GM23338 (cell line): ENCODE data around the gene EPHA6. TPM values are rescaled to one million over a fixed set of nuclear protein-coding genes. Genes with fewer than 3 reads are reported as not detected.

Experiments
- ATAC-seq: fragments of 200-7000 bp; cut with Tn5 transposase; 3 replicates; pipeline ENCODE4 v1.9.1; 2020
- DNase-seq: peaks from one replicate; pipeline ENCODE4 v3.0.0-alpha.2; 2015; ENCODE audit warnings: low spot score
- H2AFZ ChIP-seq: fragments of 200-600 bp; sonication (generic); 2 replicates; pipeline ENCODE4 v1.8.0; 2016; ENCODE audit warnings: antibody characterized with exemption, mild to moderate bottlenecking, moderate library complexity
- H3F3A ChIP-seq: fragments of 200-600 bp; sonication (generic); replicated peaks from 2 replicates; pipeline ENCODE4 v1.8.0; 2017; ENCODE audit warnings: antibody characterized with exemption, mixed run types, low read depth
- H3K27ac ChIP-seq: fragments of 200-600 bp; sonication (generic); 2 replicates; pipeline ENCODE4 v1.6.1; 2016; ENCODE audit warnings: low read depth
- H3K27me3 ChIP-seq: fragments of 200-600 bp; sonication (generic); 2 replicates; pipeline ENCODE4 v1.8.0; 2016; ENCODE audit warnings: mild to moderate bottlenecking, mixed run types, moderate library complexity; ENCODE audit not compliant: insufficient read depth
- H3K36me3 ChIP-seq: fragments of 200-600 bp; sonication (generic); 2 replicates; pipeline ENCODE4 v1.8.0; 2016; ENCODE audit warnings: mild to moderate bottlenecking; ENCODE audit not compliant: insufficient read depth
- H3K4me1 ChIP-seq: fragments of 200-600 bp; sonication (generic); 2 replicates; pipeline ENCODE4 v1.8.0; 2016; ENCODE audit warnings: mild to moderate bottlenecking, moderate library complexity; ENCODE audit not compliant: insufficient read depth
- H3K4me2 ChIP-seq: fragments of 200-600 bp; sonication (generic); 2 replicates; pipeline ENCODE4 v1.7.1; 2017; ENCODE audit warnings: mixed run types
- H3K4me3 ChIP-seq: fragments of 200-600 bp; sonication (generic); 2 replicates; pipeline ENCODE4 v1.6.1; 2016; ENCODE audit warnings: mixed run types
- H3K79me2 ChIP-seq: fragments of 200-600 bp; sonication (generic); replicated peaks from 2 replicates; pipeline ENCODE4 v1.8.0; 2017; ENCODE audit warnings: mild to moderate bottlenecking; ENCODE audit not compliant: insufficient read depth
- H3K9me2 ChIP-seq: fragments of 200-600 bp; sonication (generic); 2 replicates; pipeline ENCODE4 v1.8.0; 2017; ENCODE audit not compliant: insufficient read depth
- H4K20me1 ChIP-seq: fragments of 200-600 bp; sonication (generic); replicated peaks from 2 replicates; pipeline ENCODE4 v1.8.0; 2017; ENCODE audit warnings: mild to moderate bottlenecking; ENCODE audit not compliant: insufficient read depth
- H3K27ac Mint-ChIP-seq: 2 replicates; pipeline ENCODE4 v1.8.0; 2020; ENCODE audit warnings: inconsistent platforms, mild to moderate bottlenecking, moderate library complexity, mixed read lengths
- H3K27me3 Mint-ChIP-seq: 3 replicates; pipeline ENCODE4 v1.8.0; 2022; ENCODE audit warnings: low read depth, mild to moderate bottlenecking, moderate library complexity, mixed read lengths, inconsistent platforms; ENCODE audit not compliant: insufficient read depth, poor library complexity
- H3K36me3 Mint-ChIP-seq: 3 replicates; pipeline ENCODE4 v1.8.0; 2021; ENCODE audit warnings: low read depth, mild to moderate bottlenecking, inconsistent platforms, moderate library complexity, mixed read lengths
- H3K4me1 Mint-ChIP-seq: 3 replicates; pipeline ENCODE4 v1.8.0; 2020; ENCODE audit warnings: mild to moderate bottlenecking, inconsistent platforms, mixed read lengths
- H3K4me3 Mint-ChIP-seq: 3 replicates; pipeline ENCODE4 v1.8.0; 2021; ENCODE audit warnings: moderate library complexity, mild to moderate bottlenecking, inconsistent platforms, mixed read lengths
- H3K9me3 Mint-ChIP-seq: 3 replicates; pipeline ENCODE4 v1.8.0; 2020; ENCODE audit warnings: moderate library complexity, mild to moderate bottlenecking, inconsistent platforms, mixed read lengths
- CREB1 ChIP-seq: fragments of 250-450 bp; sonication (Bioruptor Pico); IDR thresholded peaks from 2 replicates; pipeline ENCODE4 v1.5.0; 2020; ENCODE audit warnings: low read depth, mild to moderate bottlenecking, moderate library complexity
- EZH2 ChIP-seq: fragments of 200-600 bp; sonication (generic); IDR thresholded peaks from one replicate; pipeline ENCODE4 v1.8.0; 2017; ENCODE audit warnings: antibody characterized with exemption, mild to moderate bottlenecking, low read depth; ENCODE audit not compliant: unreplicated experiment
- EZH2phosphoT487 ChIP-seq: fragments of 200-600 bp; sonication (generic); IDR thresholded peaks from one replicate; pipeline ENCODE4 v1.8.1; 2018; ENCODE audit warnings: antibody characterized with exemption; ENCODE audit not compliant: unreplicated experiment
- JUNB ChIP-seq: IDR thresholded peaks from one replicate; pipeline ENCODE4 v1.6.1; 2016; ENCODE audit warnings: antibody characterized with exemption; ENCODE audit not compliant: unreplicated experiment
- NANOG ChIP-seq: IDR thresholded peaks from 2 replicates; pipeline ENCODE4 v1.6.1; 2016; ENCODE audit warnings: antibody characterized with exemption, borderline replicate concordance
- POLR2AphosphoS5 ChIP-seq: IDR thresholded peaks from 2 replicates; pipeline ENCODE4 v1.6.1; 2016; ENCODE audit warnings: antibody characterized with exemption, low read depth
- STAT1 ChIP-seq: IDR thresholded peaks from one replicate; pipeline ENCODE4 v1.6.1; 2016; ENCODE audit warnings: antibody characterized with exemption; ENCODE audit not compliant: unreplicated experiment
- ZNF114 ChIP-seq: fragments of 250-450 bp; sonication (Bioruptor Pico); IDR thresholded peaks from 2 replicates; pipeline ENCODE4 v1.5.0; 2020; ENCODE audit warnings: mild to moderate bottlenecking, moderate library complexity
- ZNF331 ChIP-seq: fragments of 250-450 bp; sonication (Bioruptor Pico); IDR thresholded peaks from 2 replicates; pipeline ENCODE4 v1.5.0; 2020; ENCODE audit warnings: low read depth, mild to moderate bottlenecking, moderate library complexity
- polyA plus RNA-seq: library from polyadenylated mRNA; unstranded; fragments of >200 nt; fragmentation: Nextera tagmentation; extraction: Ambion mirVana; gene quantifications from 2 replicates; pipeline ENCODE4 v1.2.1, GENCODE V29; 2016
- total RNA-seq: library from RNA; depleted of rRNA; stranded (reverse); fragments of >200 nt; shearing (Covaris generic); gene quantifications from 2 replicates; pipeline ENCODE4 v1.2.3, GENCODE V29; 2014
- TF ChIP-seq, protein P1 (sequence below), 2 experiments: fragments of 200-600 bp in 1 of 2; sonication (generic) in 1 of 2; conservative IDR thresholded peaks; 2 replicates each; pipeline versions ENCODE4 v1.5.1 to v1.6.1; 2016 to 2017; ENCODE audit warnings: antibody characterized with exemption in 2 of 2, low read depth in 2 of 2, mild to moderate bottlenecking in 2 of 2, moderate library complexity in 1 of 2
- TF ChIP-seq, protein P2 (sequence below): fragments of 250-450 bp; sonication (Bioruptor Pico); IDR thresholded peaks from 2 replicates; pipeline ENCODE4 v1.5.0; 2020; ENCODE audit warnings: mild to moderate bottlenecking, moderate library complexity
- TF ChIP-seq, protein P3 (sequence below): IDR thresholded peaks from 2 replicates; pipeline ENCODE4 v1.6.1; 2016; ENCODE audit warnings: antibody characterized with exemption
- TF ChIP-seq, protein P4 (sequence below): IDR thresholded peaks from one replicate; pipeline ENCODE4 v1.6.1; 2018; ENCODE audit warnings: antibody characterized with exemption; ENCODE audit not compliant: unreplicated experiment

EPHA6 gene
- total and polyA plus RNA-seq, 2 experiments from 2014 or later: 0.37 to 2.6 TPM

DNA sequence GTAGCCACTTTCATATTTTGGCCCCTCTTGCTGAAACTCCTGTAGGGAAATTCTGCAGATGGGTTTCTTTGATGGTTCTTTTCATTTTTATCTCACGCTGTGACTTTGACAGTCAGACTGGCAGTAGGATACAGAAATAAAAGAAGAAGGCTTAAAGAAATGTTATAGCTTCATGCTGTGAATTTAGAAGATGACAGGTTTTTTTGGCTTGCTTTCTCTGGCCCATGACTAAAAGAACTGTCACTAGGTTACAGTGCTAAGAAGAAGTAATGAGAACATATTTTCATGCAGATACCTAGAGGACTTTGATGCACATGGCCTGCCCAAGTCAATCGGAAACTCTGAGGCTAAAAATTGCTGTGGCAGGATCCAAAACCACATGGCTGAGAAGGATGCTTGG, 334.5 kb downstream of the EPHA6 start:
- TF ChIP-seq EZH2phosphoT487 (no peak), CREB1 (CRISPR knock-in tag) (no peak), NANOG (no peak), ZNF114 (CRISPR knock-in tag) (no peak), JUNB (no peak), EZH2 (no peak), ZNF331 (CRISPR knock-in tag) (no peak), STAT1 (no peak), POLR2AphosphoS5 (no peak)
- TF ChIP-seq, protein P1, sequence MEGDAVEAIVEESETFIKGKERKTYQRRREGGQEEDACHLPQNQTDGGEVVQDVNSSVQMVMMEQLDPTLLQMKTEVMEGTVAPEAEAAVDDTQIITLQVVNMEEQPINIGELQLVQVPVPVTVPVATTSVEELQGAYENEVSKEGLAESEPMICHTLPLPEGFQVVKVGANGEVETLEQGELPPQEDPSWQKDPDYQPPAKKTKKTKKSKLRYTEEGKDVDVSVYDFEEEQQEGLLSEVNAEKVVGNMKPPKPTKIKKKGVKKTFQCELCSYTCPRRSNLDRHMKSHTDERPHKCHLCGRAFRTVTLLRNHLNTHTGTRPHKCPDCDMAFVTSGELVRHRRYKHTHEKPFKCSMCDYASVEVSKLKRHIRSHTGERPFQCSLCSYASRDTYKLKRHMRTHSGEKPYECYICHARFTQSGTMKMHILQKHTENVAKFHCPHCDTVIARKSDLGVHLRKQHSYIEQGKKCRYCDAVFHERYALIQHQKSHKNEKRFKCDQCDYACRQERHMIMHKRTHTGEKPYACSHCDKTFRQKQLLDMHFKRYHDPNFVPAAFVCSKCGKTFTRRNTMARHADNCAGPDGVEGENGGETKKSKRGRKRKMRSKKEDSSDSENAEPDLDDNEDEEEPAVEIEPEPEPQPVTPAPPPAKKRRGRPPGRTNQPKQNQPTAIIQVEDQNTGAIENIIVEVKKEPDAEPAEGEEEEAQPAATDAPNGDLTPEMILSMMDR (conservative IDR thresholded peaks at IDR 0.05; ENCODE audit: low read depth in 2 of 2): no peak
- TF ChIP-seq, protein P2, sequence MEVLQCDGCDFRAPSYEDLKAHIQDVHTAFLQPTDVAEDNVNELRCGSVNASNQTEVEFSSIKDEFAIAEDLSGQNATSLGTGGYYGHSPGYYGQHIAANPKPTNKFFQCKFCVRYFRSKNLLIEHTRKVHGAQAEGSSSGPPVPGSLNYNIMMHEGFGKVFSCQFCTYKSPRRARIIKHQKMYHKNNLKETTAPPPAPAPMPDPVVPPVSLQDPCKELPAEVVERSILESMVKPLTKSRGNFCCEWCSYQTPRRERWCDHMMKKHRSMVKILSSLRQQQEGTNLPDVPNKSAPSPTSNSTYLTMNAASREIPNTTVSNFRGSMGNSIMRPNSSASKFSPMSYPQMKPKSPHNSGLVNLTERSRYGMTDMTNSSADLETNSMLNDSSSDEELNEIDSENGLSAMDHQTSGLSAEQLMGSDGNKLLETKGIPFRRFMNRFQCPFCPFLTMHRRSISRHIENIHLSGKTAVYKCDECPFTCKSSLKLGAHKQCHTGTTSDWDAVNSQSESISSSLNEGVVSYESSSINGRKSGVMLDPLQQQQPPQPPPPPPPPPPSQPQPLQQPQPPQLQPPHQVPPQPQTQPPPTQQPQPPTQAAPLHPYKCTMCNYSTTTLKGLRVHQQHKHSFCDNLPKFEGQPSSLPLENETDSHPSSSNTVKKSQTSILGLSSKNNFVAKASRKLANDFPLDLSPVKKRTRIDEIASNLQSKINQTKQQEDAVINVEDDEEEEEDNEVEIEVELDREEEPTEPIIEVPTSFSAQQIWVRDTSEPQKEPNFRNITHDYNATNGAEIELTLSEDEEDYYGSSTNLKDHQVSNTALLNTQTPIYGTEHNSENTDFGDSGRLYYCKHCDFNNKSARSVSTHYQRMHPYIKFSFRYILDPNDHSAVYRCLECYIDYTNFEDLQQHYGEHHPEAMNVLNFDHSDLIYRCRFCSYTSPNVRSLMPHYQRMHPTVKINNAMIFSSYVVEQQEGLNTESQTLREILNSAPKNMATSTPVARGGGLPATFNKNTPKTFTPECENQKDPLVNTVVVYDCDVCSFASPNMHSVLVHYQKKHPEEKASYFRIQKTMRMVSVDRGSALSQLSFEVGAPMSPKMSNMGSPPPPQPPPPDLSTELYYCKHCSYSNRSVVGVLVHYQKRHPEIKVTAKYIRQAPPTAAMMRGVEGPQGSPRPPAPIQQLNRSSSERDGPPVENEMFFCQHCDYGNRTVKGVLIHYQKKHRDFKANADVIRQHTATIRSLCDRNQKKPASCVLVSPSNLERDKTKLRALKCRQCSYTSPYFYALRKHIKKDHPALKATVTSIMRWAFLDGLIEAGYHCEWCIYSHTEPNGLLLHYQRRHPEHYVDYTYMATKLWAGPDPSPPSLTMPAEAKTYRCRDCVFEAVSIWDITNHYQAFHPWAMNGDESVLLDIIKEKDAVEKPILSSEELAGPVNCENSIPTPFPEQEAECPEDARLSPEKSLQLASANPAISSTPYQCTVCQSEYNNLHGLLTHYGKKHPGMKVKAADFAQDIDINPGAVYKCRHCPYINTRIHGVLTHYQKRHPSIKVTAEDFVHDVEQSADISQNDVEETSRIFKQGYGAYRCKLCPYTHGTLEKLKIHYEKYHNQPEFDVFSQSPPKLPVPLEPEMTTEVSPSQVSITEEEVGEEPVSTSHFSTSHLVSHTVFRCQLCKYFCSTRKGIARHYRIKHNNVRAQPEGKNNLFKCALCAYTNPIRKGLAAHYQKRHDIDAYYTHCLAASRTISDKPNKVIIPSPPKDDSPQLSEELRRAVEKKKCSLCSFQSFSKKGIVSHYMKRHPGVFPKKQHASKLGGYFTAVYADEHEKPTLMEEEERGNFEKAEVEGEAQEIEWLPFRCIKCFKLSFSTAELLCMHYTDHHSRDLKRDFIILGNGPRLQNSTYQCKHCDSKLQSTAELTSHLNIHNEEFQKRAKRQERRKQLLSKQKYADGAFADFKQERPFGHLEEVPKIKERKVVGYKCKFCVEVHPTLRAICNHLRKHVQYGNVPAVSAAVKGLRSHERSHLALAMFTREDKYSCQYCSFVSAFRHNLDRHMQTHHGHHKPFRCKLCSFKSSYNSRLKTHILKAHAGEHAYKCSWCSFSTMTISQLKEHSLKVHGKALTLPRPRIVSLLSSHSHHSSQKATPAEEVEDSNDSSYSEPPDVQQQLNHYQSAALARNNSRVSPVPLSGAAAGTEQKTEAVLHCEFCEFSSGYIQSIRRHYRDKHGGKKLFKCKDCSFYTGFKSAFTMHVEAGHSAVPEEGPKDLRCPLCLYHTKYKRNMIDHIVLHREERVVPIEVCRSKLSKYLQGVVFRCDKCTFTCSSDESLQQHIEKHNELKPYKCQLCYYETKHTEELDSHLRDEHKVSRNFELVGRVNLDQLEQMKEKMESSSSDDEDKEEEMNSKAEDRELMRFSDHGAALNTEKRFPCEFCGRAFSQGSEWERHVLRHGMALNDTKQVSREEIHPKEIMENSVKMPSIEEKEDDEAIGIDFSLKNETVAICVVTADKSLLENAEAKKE (CRISPR knock-in tag): no peak
- TF ChIP-seq, protein P3, sequence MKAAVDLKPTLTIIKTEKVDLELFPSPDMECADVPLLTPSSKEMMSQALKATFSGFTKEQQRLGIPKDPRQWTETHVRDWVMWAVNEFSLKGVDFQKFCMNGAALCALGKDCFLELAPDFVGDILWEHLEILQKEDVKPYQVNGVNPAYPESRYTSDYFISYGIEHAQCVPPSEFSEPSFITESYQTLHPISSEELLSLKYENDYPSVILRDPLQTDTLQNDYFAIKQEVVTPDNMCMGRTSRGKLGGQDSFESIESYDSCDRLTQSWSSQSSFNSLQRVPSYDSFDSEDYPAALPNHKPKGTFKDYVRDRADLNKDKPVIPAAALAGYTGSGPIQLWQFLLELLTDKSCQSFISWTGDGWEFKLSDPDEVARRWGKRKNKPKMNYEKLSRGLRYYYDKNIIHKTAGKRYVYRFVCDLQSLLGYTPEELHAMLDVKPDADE: no peak
- TF ChIP-seq, protein P4, sequence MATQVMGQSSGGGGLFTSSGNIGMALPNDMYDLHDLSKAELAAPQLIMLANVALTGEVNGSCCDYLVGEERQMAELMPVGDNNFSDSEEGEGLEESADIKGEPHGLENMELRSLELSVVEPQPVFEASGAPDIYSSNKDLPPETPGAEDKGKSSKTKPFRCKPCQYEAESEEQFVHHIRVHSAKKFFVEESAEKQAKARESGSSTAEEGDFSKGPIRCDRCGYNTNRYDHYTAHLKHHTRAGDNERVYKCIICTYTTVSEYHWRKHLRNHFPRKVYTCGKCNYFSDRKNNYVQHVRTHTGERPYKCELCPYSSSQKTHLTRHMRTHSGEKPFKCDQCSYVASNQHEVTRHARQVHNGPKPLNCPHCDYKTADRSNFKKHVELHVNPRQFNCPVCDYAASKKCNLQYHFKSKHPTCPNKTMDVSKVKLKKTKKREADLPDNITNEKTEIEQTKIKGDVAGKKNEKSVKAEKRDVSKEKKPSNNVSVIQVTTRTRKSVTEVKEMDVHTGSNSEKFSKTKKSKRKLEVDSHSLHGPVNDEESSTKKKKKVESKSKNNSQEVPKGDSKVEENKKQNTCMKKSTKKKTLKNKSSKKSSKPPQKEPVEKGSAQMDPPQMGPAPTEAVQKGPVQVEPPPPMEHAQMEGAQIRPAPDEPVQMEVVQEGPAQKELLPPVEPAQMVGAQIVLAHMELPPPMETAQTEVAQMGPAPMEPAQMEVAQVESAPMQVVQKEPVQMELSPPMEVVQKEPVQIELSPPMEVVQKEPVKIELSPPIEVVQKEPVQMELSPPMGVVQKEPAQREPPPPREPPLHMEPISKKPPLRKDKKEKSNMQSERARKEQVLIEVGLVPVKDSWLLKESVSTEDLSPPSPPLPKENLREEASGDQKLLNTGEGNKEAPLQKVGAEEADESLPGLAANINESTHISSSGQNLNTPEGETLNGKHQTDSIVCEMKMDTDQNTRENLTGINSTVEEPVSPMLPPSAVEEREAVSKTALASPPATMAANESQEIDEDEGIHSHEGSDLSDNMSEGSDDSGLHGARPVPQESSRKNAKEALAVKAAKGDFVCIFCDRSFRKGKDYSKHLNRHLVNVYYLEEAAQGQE: no peak
- Histone ChIP-seq H3K27me3 (no peaks in the 10 kb centered on the region), H3K4me3 (no peak overlapping the region), H3K27ac (no peak overlapping the region), H3K4me2 (no peak overlapping the region), H3K36me3 (no peaks in the 10 kb centered on the region), H3F3A (no peaks in the 10 kb centered on the region), H2AFZ (no peak overlapping the region), H3K79me2 (no peaks in the 10 kb centered on the region), H4K20me1 (no peaks in the 10 kb centered on the region), H3K4me1 (no peaks in the 10 kb centered on the region), H3K9me2 (no peaks in the 10 kb centered on the region)
- Mint-ChIP-seq H3K27ac (no peak overlapping the region), H3K36me3 (no peaks in the 10 kb centered on the region), H3K9me3 (peaks cover 8% of the 10 kb centered on the region; the same call in 2 of the 3 replicates), H3K4me1 (no peaks in the 10 kb centered on the region), H3K4me3 (no peak overlapping the region), H3K27me3 (no peaks in the 10 kb centered on the region)
- ATAC-seq (no peak), DNase-seq (no peak)
